Measurements from ENCODE around the gene ENAH. TPM values are rescaled to one million over a fixed set of nuclear protein-coding genes. Genes with fewer than 3 reads are reported as not detected.

ENAH gene
- total RNA-seq, 1 experiment from 2014 or later = 103 TPM

DNA sequence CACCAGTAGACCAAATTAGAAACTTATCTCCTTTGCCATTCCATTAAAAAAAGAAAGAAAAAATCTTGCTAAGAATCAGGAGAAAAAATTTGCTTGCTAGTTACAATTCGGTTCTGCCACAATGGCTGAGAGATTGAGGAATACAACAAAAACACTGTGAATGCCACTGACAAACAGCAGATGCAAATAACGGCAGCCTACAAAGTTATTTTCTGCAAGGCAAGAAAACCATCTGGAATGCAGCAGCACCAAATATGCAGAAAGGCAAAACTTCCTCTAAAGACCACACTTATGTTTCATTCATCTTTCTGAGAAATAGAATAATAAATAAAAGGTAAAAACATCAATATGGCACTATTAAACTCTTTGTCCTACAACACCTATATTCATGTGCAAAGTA lies 75.7 kb downstream of the ENAH start:
- DNase-seq = no peak
- CTCF ChIA-PET = no interaction called here
- Mint-ChIP-seq H3K27me3 (ENCODE audit: unreplicated experiment) (no peaks in the 10 kb centered on the region), H3K36me3 (ENCODE audit: insufficient read depth, unreplicated experiment) (no peaks in the 10 kb centered on the region), H3K9me3 (ENCODE audit: low read depth, unreplicated experiment) (no peaks in the 10 kb centered on the region), H3K4me1 (ENCODE audit: low read depth, unreplicated experiment) (peaks cover 17% of the 10 kb centered on the region), H3K27ac (ENCODE audit: unreplicated experiment) (no peak overlapping the region), H3K4me3 (ENCODE audit: low read depth, unreplicated experiment) (no peak overlapping the region)
- TF ChIP-seq, protein P1, sequence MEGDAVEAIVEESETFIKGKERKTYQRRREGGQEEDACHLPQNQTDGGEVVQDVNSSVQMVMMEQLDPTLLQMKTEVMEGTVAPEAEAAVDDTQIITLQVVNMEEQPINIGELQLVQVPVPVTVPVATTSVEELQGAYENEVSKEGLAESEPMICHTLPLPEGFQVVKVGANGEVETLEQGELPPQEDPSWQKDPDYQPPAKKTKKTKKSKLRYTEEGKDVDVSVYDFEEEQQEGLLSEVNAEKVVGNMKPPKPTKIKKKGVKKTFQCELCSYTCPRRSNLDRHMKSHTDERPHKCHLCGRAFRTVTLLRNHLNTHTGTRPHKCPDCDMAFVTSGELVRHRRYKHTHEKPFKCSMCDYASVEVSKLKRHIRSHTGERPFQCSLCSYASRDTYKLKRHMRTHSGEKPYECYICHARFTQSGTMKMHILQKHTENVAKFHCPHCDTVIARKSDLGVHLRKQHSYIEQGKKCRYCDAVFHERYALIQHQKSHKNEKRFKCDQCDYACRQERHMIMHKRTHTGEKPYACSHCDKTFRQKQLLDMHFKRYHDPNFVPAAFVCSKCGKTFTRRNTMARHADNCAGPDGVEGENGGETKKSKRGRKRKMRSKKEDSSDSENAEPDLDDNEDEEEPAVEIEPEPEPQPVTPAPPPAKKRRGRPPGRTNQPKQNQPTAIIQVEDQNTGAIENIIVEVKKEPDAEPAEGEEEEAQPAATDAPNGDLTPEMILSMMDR (IDR thresholded peaks at IDR 0.05; ENCODE audit: unreplicated experiment) = no peak
- intact Hi-C loops (cut with micrococcal nuclease; ENCODE audit: unreplicated experiment) = no loop called here
- BruUV-seq (replicated peaks) = no TSS peak

DNA sequence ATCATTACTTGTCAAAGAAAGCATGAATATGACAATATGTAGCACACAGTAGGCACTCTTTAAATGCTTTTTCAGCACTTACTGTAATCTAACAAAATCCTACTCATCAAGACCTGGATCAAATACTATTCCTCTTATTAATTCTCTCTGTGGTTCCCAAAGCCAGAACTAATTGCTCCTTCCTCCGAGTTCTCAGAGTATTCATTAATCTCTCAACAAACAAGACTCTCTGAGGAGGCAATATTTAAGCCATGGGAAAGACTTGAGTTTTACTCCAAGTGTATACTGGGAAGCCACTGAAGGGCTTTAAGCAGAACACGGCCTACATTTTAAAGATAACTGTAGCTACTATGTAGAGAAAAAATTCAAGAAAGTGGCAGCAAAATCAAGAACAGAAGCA lies 79.7 kb downstream of the ENAH start:
- CTCF ChIA-PET = no interaction called here
- H3K27ac Mint-ChIP-seq (ENCODE audit: unreplicated experiment) = no peak overlapping the region
- no peaks in the 10 kb centered on the region for H3K27me3 Mint-ChIP-seq (ENCODE audit: unreplicated experiment)
- intact Hi-C loops (cut with micrococcal nuclease; ENCODE audit: unreplicated experiment) = no loop called here
- no peak for DNase-seq
- no peaks in the 10 kb centered on the region for H3K9me3 Mint-ChIP-seq (ENCODE audit: low read depth, unreplicated experiment)
- no peak overlapping the region for H3K4me3 Mint-ChIP-seq (ENCODE audit: low read depth, unreplicated experiment)
- peaks cover 13% of the 10 kb centered on the region for H3K4me1 Mint-ChIP-seq (ENCODE audit: low read depth, unreplicated experiment)
- no peaks in the 10 kb centered on the region for H3K36me3 Mint-ChIP-seq (ENCODE audit: insufficient read depth, unreplicated experiment)
- TF ChIP-seq, protein P1 (IDR thresholded peaks at IDR 0.05; ENCODE audit: unreplicated experiment) = no peak
- BruUV-seq (replicated peaks) = no TSS peak

DNA sequence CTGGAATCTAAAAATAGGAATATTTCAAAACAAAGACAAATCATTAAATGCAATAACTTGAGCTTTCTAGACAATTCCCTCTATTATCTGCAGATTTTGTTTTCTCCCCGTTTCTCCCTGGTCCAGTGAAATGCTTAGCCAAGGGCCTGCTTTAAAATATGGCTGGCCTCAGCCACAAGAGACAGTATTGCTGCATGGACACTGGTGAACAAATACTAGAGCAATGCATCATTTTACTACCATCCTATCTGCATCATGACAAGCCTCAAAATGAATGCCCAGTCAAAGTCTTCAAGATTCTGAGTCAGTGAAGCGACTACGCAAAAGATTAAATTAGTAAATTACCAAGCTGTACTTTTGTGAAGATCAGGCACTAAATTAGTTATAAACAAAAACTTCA lies 80.5 kb downstream of the ENAH start:
- no peak overlapping the region for H3K27ac Mint-ChIP-seq (ENCODE audit: unreplicated experiment)
- CTCF ChIA-PET = no interaction called here
- DNase-seq = no peak
- no peak overlapping the region for H3K4me3 Mint-ChIP-seq (ENCODE audit: low read depth, unreplicated experiment)
- H3K27me3 Mint-ChIP-seq (ENCODE audit: unreplicated experiment) = no peaks in the 10 kb centered on the region
- no TSS peak for BruUV-seq (replicated peaks)
- TF ChIP-seq, protein P1 (IDR thresholded peaks at IDR 0.05; ENCODE audit: unreplicated experiment) = no peak
- H3K4me1 Mint-ChIP-seq (ENCODE audit: low read depth, unreplicated experiment) = peaks cover 9% of the 10 kb centered on the region
- no peaks in the 10 kb centered on the region for H3K36me3 Mint-ChIP-seq (ENCODE audit: insufficient read depth, unreplicated experiment)
- no peaks in the 10 kb centered on the region for H3K9me3 Mint-ChIP-seq (ENCODE audit: low read depth, unreplicated experiment)
- intact Hi-C loops (cut with micrococcal nuclease; ENCODE audit: unreplicated experiment) = no loop called here

DNA sequence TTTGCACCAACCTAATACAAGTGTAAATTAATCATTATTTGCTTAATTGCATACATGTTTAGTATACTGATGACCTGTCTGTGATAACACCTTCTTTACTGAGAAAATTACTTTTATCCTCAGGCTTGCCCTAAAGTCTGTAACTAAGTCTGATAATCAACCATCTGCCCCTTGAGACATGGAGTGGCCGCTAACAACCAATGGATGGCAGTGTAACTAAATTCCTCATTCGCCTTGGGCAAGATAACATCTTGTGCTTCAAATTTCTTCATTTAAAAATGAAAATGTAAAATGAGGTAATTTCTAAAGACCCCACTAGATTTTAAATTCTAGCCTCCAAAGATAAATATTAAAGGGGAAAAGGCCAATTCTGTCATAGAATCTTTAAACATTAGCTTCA lies 85.1 kb downstream of the ENAH start:
- H3K4me3 Mint-ChIP-seq (ENCODE audit: low read depth, unreplicated experiment) = no peak overlapping the region
- intact Hi-C loops (cut with micrococcal nuclease; ENCODE audit: unreplicated experiment) = no loop called here
- no TSS peak for BruUV-seq (replicated peaks)
- H3K36me3 Mint-ChIP-seq (ENCODE audit: insufficient read depth, unreplicated experiment) = no peaks in the 10 kb centered on the region
- no peaks in the 10 kb centered on the region for H3K27me3 Mint-ChIP-seq (ENCODE audit: unreplicated experiment)
- TF ChIP-seq, protein P1 (IDR thresholded peaks at IDR 0.05; ENCODE audit: unreplicated experiment) = no peak
- no peaks in the 10 kb centered on the region for H3K4me1 Mint-ChIP-seq (ENCODE audit: low read depth, unreplicated experiment)
- CTCF ChIA-PET = no interaction called here
- no peak for DNase-seq
- no peaks in the 10 kb centered on the region for H3K9me3 Mint-ChIP-seq (ENCODE audit: low read depth, unreplicated experiment)
- no peak overlapping the region for H3K27ac Mint-ChIP-seq (ENCODE audit: unreplicated experiment)

Measured in Calu3 (cell line).